ENCODE data around the gene BNC2. TPM values are rescaled to one million over a fixed set of nuclear protein-coding genes. Genes with fewer than 3 reads are reported as not detected.

Gene BNC2
- total RNA-seq, 1 experiment from 2014 or later, result 43.6 TPM

- no peak overlapping the region for H3T11ph ChIP-seq (ENCODE audit: low read length)
Measured at GRCh38 chr9:16803648-16804047, 66.8 kb downstream of the BNC2 start.

More at GRCh38 chr9:16803648-16804047, 66.8 kb downstream of the BNC2 start:
- H3K4me1 Mint-ChIP-seq, result peaks cover 66 to 68% of the 10 kb centered on the region in 2 experiments
- Histone ChIP-seq H2BK120ac (ENCODE audit: low read depth, low read length, poor library complexity, severe bottlenecking) (no peak overlapping the region), H3K9ac (ENCODE audit: extremely low read depth, insufficient read length, low read length) (no peak overlapping the region), H3K4me2 (ENCODE audit: insufficient read depth, insufficient read length, low read length) (no peak overlapping the region), H3K79me1 (ENCODE audit: insufficient read depth, low read depth, low read length, poor library complexity, severe bottlenecking) (no peaks in the 10 kb centered on the region), H3K27me3 (ENCODE audit: insufficient read depth, low read length) (no peaks in the 10 kb centered on the region), H2BK5ac (ENCODE audit: insufficient read length, low read length) (no peak overlapping the region), H3K23me2 (ENCODE audit: insufficient read length, low read depth, low read length, poor library complexity, severe bottlenecking) (no peaks in the 10 kb centered on the region), H3K14ac (ENCODE audit: insufficient read depth, low read length) (no peak overlapping the region), H4K91ac (ENCODE audit: insufficient read length, low read depth, low read length) (no peak overlapping the region), H4K20me1 (ENCODE audit: control insufficient read depth, insufficient read depth, insufficient read length) (no peaks in the 10 kb centered on the region), H3K18ac (ENCODE audit: insufficient read length, low read depth, low read length) (no peak overlapping the region), H3K79me2 (ENCODE audit: insufficient read depth, low read length) (no peaks in the 10 kb centered on the region), H3K9me3 (ENCODE audit: control insufficient read depth, low read depth, low read length) (no peaks in the 10 kb centered on the region), H4K8ac (replicated peaks; ENCODE audit: insufficient read length, low read depth, low read length) (no peak overlapping the region), H3K23ac (ENCODE audit: insufficient read length, low read depth, low read length) (no peak overlapping the region), H3K27ac (ENCODE audit: insufficient read length, low read depth, low read length) (no peak overlapping the region), H3K4ac (ENCODE audit: low read depth, low read length) (no peak overlapping the region), H4K5ac (ENCODE audit: insufficient read length, low read depth, low read length) (no peak overlapping the region), H3K4me1 (ENCODE audit: insufficient read depth, low read length) (peaks cover 10% of the 10 kb centered on the region; the same call in 1 of the 2 replicates), H2BK20ac (ENCODE audit: low read depth, low read length, poor library complexity, severe bottlenecking) (no peak overlapping the region), H2AK5ac (ENCODE audit: insufficient read length, low read length) (no peak overlapping the region), H2AFZ (ENCODE audit: low read length) (no peak overlapping the region), H3K56ac (ENCODE audit: insufficient read length, low read depth, low read length) (no peak overlapping the region), H2BK15ac (ENCODE audit: low read depth, low read length) (no peak overlapping the region), H2BK12ac (ENCODE audit: insufficient read length, low read depth, low read length) (no peak overlapping the region)
- peak overlapping the region in 2 of 3 experiments; percentile 74 to 87; a peak in 4 of 7 replicates for H3K27ac Mint-ChIP-seq
- peaks cover 0 to 6% (median 2%) of the 10 kb centered on the region in 3 experiments; a peak in 3 of 7 replicates for H3K36me3 Mint-ChIP-seq (ENCODE audit: insufficient read depth in 1 of 3, low read depth in 3 of 3)
- WGBS (ENCODE audit: extremely low coverage, insufficient read length, low lambda C conversion rate), result no CpG with 5 or more reads among the region's 8 CpGs
- no peaks in the 10 kb centered on the region for H3K9me3 Mint-ChIP-seq
- no peak for DNase-seq
- no peak for TF ChIP-seq CTCF (conservative IDR thresholded peaks at IDR 0.05)
- H3K27me3 Mint-ChIP-seq (ENCODE audit: low read depth), result no peaks in the 10 kb centered on the region; the same call in 1 of the 2 replicates
- no peak overlapping the region for H3K4me3 Mint-ChIP-seq

Data from H9 (cell line).